Uterus (tissue), 2 donors: ENCODE results near the gene ABCC12.

Source experiments
- CTCF ChIP-seq, 4 experiments: fragments of 200-600 bp in 2 of 4; fragments of 450-650 bp in 2 of 4; sonication (generic) in 2 of 4; IDR thresholded peaks; one replicate each; pipeline ENCODE4 v1.5.1; 2016 to 2019; ENCODE audit warnings: antibody characterized with exemption in 4 of 4, mild to moderate bottlenecking in 2 of 4, moderate library complexity in 1 of 4
- POLR2A ChIP-seq, 2 donors: fragments of 450-650 bp; IDR thresholded peaks; one replicate each; pipeline ENCODE4 v1.6.1; 2016; ENCODE audit warnings: antibody characterized with exemption in 2 of 2, mild to moderate bottlenecking in 1 of 2, moderate library complexity in 1 of 2

GRCh38 chr16:48158296-48158695, 2.5 kb upstream of the ABCC12 start:
- TF ChIP-seq CTCF (IDR thresholded peaks at IDR 0.05) (no peak), POLR2A (IDR thresholded peaks at IDR 0.05) (no peak)
